Measurements from ENCODE around the gene FIBCD1. TPM values are rescaled to one million over a fixed set of nuclear protein-coding genes. Genes with fewer than 3 reads are reported as not detected.
A peak's percentile ranks its signal among the peaks of the same experiment; 100 is the strongest.

Gene FIBCD1
- total and polyA plus RNA-seq, 7 experiments from 2014 or later = not detected

DNA sequence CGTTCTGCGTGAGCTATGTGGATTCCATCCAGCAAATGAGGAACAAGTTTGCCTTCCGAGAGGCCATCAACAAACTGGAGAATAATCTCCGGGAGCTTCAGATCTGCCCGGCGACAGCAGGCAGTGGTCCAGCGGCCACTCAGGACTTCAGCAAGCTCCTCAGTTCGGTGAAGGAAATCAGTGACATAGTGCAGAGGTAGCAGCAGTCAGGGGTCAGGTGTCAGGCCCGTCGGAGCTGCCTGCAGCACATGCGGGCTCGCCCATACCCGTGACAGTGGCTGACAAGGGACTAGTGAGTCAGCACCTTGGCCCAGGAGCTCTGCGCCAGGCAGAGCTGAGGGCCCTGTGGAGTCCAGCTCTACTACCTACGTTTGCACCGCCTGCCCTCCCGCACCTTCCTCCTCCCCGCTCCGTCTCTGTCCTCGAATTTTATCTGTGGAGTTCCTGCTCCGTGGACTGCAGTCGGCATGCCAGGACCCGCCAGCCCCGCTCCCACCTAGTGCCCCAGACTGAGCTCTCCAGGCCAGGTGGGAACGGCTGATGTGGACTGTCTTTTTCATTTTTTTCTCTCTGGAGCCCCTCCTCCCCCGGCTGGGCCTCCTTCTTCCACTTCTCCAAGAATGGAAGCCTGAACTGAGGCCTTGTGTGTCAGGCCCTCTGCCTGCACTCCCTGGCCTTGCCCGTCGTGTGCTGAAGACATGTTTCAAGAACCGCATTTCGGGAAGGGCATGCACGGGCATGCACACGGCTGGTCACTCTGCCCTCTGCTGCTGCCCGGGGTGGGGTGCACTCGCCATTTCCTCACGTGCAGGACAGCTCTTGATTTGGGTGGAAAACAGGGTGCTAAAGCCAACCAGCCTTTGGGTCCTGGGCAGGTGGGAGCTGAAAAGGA is 53.3 kb downstream of the FIBCD1 start:
- Histone ChIP-seq H3K27me3 (ENCODE audit: control insufficient read depth in 2 of 2, insufficient read depth in 2 of 2, low read length in 2 of 2) (no peaks in the 10 kb centered on the region), H3K4me3 (ENCODE audit: low read length) (no peak overlapping the region), H3K27ac (ENCODE audit: low read depth, low read length) (no peak overlapping the region), H3K36me3 (ENCODE audit: control insufficient read depth in 2 of 3, insufficient read depth in 3 of 3, low read length in 3 of 3) (peaks cover 0 to 77% (median 0%) of the 10 kb centered on the region in 3 experiments), H3K9me3 (ENCODE audit: control insufficient read depth in 2 of 3, low read length in 3 of 3) (no peaks in the 10 kb centered on the region), H3K4me1 (ENCODE audit: control insufficient read depth in 2 of 2, insufficient read depth in 2 of 2, low read length in 2 of 2) (no peaks in the 10 kb centered on the region)
- peak overlapping the region in 1 of 9 donors; percentile 26 for H3K27ac Mint-ChIP-seq
- no peak overlapping the region for H3K4me3 Mint-ChIP-seq
- no peak for ATAC-seq
- H3K9me3 Mint-ChIP-seq = no peaks in the 10 kb centered on the region
- POLR2A ChIA-PET = no interaction called here
- intact Hi-C loops (cut with micrococcal nuclease) = no loop called here
- DNase-seq = no peak
- CTCF ChIA-PET = no interaction called here
- no peaks in the 10 kb centered on the region for H3K4me1 Mint-ChIP-seq
- no peaks in the 10 kb centered on the region for H3K27me3 Mint-ChIP-seq
- peaks cover 5 to 31% (median 12%) of the 10 kb centered on the region in 5 donors for H3K36me3 Mint-ChIP-seq

- H3K27ac Mint-ChIP-seq = peak overlapping the region in 1 of 9 donors; percentile 62
- DNase-seq (no peak), ATAC-seq (no peak)
- Histone ChIP-seq H3K4me1 (ENCODE audit: control insufficient read depth in 2 of 2, insufficient read depth in 2 of 2, low read length in 2 of 2) (no peaks in the 10 kb centered on the region), H3K27ac (ENCODE audit: low read depth, low read length) (no peak overlapping the region), H3K9me3 (ENCODE audit: control insufficient read depth in 2 of 3, low read length in 3 of 3) (no peaks in the 10 kb centered on the region), H3K4me3 (ENCODE audit: low read length) (no peak overlapping the region), H3K36me3 (ENCODE audit: control insufficient read depth in 2 of 3, insufficient read depth in 3 of 3, low read length in 3 of 3) (peaks cover 0 to 86% (median 0%) of the 10 kb centered on the region in 3 experiments), H3K27me3 (ENCODE audit: control insufficient read depth in 2 of 2, insufficient read depth in 2 of 2, low read length in 2 of 2) (no peaks in the 10 kb centered on the region)
- peaks cover 5 to 40% (median 13%) of the 10 kb centered on the region in 5 donors for H3K36me3 Mint-ChIP-seq
- no peaks in the 10 kb centered on the region for H3K4me1 Mint-ChIP-seq
- intact Hi-C loops (cut with micrococcal nuclease) = no loop called here
- ChIA-PET CTCF (no interaction called here), POLR2A (no interaction called here)
- no peaks in the 10 kb centered on the region for H3K27me3 Mint-ChIP-seq
- no peak overlapping the region for H3K4me3 Mint-ChIP-seq
- no peaks in the 10 kb centered on the region for H3K9me3 Mint-ChIP-seq
Measured at GRCh38 chr9:130884542-130885483, 54.2 kb downstream of the FIBCD1 start.

- Mint-ChIP-seq H3K9me3 (no peaks in the 10 kb centered on the region), H3K4me3 (no peak overlapping the region), H3K36me3 (peaks cover 5 to 47% (median 19%) of the 10 kb centered on the region in 5 donors), H3K27me3 (no peaks in the 10 kb centered on the region), H3K4me1 (no peaks in the 10 kb centered on the region), H3K27ac (no peak overlapping the region)
- intact Hi-C loops (cut with micrococcal nuclease) = no loop called here
- no peak for DNase-seq
- Histone ChIP-seq H3K27ac (ENCODE audit: low read depth, low read length) (no peak overlapping the region), H3K4me1 (ENCODE audit: control insufficient read depth in 2 of 2, insufficient read depth in 2 of 2, low read length in 2 of 2) (no peaks in the 10 kb centered on the region), H3K27me3 (ENCODE audit: control insufficient read depth in 2 of 2, insufficient read depth in 2 of 2, low read length in 2 of 2) (no peaks in the 10 kb centered on the region), H3K9me3 (ENCODE audit: control insufficient read depth in 2 of 3, low read length in 3 of 3) (no peaks in the 10 kb centered on the region), H3K4me3 (ENCODE audit: low read length) (no peak overlapping the region), H3K36me3 (ENCODE audit: control insufficient read depth in 2 of 3, insufficient read depth in 3 of 3, low read length in 3 of 3) (peaks cover 0 to 93% (median 0%) of the 10 kb centered on the region in 3 experiments)
- ChIA-PET CTCF (no interaction called here), POLR2A (no interaction called here)
- ATAC-seq = no peak
Measured at GRCh38 chr9:130884111-130884531, 54.9 kb downstream of the FIBCD1 start.

GRCh38 chr9:130883479-130883878 is 55.6 kb downstream of the FIBCD1 start:
- POLR2A ChIA-PET = no interaction called here

DNA sequence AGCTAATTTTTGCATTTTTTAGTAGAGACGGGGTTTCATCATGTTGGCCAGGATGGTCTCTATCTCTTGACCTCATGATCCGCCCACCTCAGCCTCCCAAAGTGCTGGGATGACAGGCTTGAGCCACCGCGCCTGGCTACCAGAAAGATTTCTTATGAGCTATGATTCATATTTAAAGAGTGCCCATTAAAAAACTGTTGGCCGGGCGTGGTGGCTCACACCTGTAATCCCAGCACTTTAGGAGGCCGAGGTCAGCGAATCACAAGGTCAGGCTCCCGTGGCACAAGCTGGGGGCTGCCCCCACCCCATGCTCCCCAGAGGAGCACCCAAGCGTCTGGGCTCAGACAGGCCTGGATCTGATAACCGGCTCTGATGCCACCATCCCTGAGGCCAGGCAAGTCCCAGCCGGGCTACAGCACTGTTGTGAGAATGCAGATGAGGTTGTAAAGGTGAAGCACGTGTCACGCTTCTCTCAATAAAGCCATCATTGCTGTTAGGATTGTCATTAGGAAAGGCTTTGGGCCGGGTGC is 56.3 kb downstream of the FIBCD1 start:
- Histone ChIP-seq H3K4me3 (ENCODE audit: low read length) (no peak overlapping the region), H3K9me3 (ENCODE audit: control insufficient read depth in 2 of 3, low read length in 3 of 3) (no peaks in the 10 kb centered on the region), H3K27ac (ENCODE audit: low read depth, low read length) (no peak overlapping the region), H3K4me1 (ENCODE audit: control insufficient read depth in 2 of 2, insufficient read depth in 2 of 2, low read length in 2 of 2) (no peaks in the 10 kb centered on the region), H3K36me3 (ENCODE audit: control insufficient read depth in 2 of 3, insufficient read depth in 3 of 3, low read length in 3 of 3) (peaks cover 0 to 90% (median 0%) of the 10 kb centered on the region in 3 experiments), H3K27me3 (ENCODE audit: control insufficient read depth in 2 of 2, insufficient read depth in 2 of 2, low read length in 2 of 2) (no peaks in the 10 kb centered on the region)
- Mint-ChIP-seq H3K9me3 (no peaks in the 10 kb centered on the region), H3K27me3 (no peaks in the 10 kb centered on the region), H3K4me1 (no peaks in the 10 kb centered on the region), H3K36me3 (peaks cover 5 to 49% (median 21%) of the 10 kb centered on the region in 5 donors), H3K27ac (no peak overlapping the region), H3K4me3 (no peak overlapping the region)
- DNase-seq (no peak), ATAC-seq (no peak)
- intact Hi-C loops (cut with micrococcal nuclease) = no loop called here
- ChIA-PET CTCF (no interaction called here), POLR2A (no interaction called here)

More at GRCh38 chr9:130883479-130883878, 55.6 kb downstream of the FIBCD1 start:
- H3K27ac Mint-ChIP-seq = no peak overlapping the region
- DNase-seq (no peak), ATAC-seq (no peak)
- H3K27me3 ChIP-seq (ENCODE audit: control insufficient read depth in 2 of 2, insufficient read depth in 2 of 2, low read length in 2 of 2) = no peaks in the 10 kb centered on the region
- CTCF ChIA-PET = no interaction called here
- H3K27ac ChIP-seq (ENCODE audit: low read depth, low read length) = no peak overlapping the region
- no peaks in the 10 kb centered on the region for H3K27me3 Mint-ChIP-seq
- no peaks in the 10 kb centered on the region for H3K4me1 ChIP-seq (ENCODE audit: control insufficient read depth in 2 of 2, insufficient read depth in 2 of 2, low read length in 2 of 2)
- peaks cover 0 to 92% (median 0%) of the 10 kb centered on the region in 3 experiments for H3K36me3 ChIP-seq (ENCODE audit: control insufficient read depth in 2 of 3, insufficient read depth in 3 of 3, low read length in 3 of 3)
- no peaks in the 10 kb centered on the region for H3K9me3 ChIP-seq (ENCODE audit: control insufficient read depth in 2 of 3, low read length in 3 of 3)
- H3K4me1 Mint-ChIP-seq = no peaks in the 10 kb centered on the region
- H3K4me3 Mint-ChIP-seq = no peak overlapping the region
- peaks cover 5 to 49% (median 21%) of the 10 kb centered on the region in 5 donors for H3K36me3 Mint-ChIP-seq
- H3K9me3 Mint-ChIP-seq = no peaks in the 10 kb centered on the region
- intact Hi-C loops (cut with micrococcal nuclease) = no loop called here
- H3K4me3 ChIP-seq (ENCODE audit: low read length) = no peak overlapping the region

DNA sequence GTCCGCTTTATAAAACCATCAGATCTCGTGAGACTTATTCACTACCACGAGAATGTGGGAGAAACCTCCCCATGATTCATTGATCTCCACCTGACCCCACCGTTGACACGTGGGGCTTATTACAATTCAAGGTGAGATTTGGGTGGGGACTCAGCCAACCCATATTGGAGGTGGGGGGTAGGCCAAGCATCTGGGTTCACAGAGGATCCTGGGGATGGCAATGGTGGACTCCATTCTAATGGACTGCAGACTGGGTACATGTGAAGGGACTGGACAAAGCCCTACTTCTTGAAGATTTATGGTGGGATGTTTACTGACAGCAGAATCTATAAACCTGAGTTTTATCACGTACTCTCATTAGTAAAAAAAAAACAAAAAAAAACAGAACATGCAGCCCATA is 57.5 kb downstream of the FIBCD1 start:
- H3K4me1 ChIP-seq (ENCODE audit: control insufficient read depth in 2 of 2, insufficient read depth in 2 of 2, low read length in 2 of 2) = no peaks in the 10 kb centered on the region
- Mint-ChIP-seq H3K4me1 (no peaks in the 10 kb centered on the region), H3K27me3 (no peaks in the 10 kb centered on the region), H3K36me3 (peaks cover 4 to 45% (median 18%) of the 10 kb centered on the region in 5 donors), H3K27ac (no peak overlapping the region), H3K9me3 (no peaks in the 10 kb centered on the region), H3K4me3 (no peak overlapping the region)
- H3K36me3 ChIP-seq (ENCODE audit: control insufficient read depth in 2 of 3, insufficient read depth in 3 of 3, low read length in 3 of 3) = peaks cover 0 to 85% (median 0%) of the 10 kb centered on the region in 3 experiments
- CTCF ChIA-PET = no interaction called here
- no peak for DNase-seq
- H3K27ac ChIP-seq (ENCODE audit: low read depth, low read length) = no peak overlapping the region
- POLR2A ChIA-PET = no interaction called here
- no peak overlapping the region for H3K4me3 ChIP-seq (ENCODE audit: low read length)
- intact Hi-C loops (cut with micrococcal nuclease) = no loop called here
- H3K9me3 ChIP-seq (ENCODE audit: control insufficient read depth in 2 of 3, low read length in 3 of 3) = no peaks in the 10 kb centered on the region
- H3K27me3 ChIP-seq (ENCODE audit: control insufficient read depth in 2 of 2, insufficient read depth in 2 of 2, low read length in 2 of 2) = no peaks in the 10 kb centered on the region
- no peak for ATAC-seq

All from naive thymus-derived CD4-positive, alpha-beta T cell (primary cell).